ENCODE measurements around the gene PYCARD.
"Not testable (repeated sequence)": the region's sequence is repeated elsewhere in the genome, so short reads cannot be mapped to it uniquely, and the experiment has no call there.

DNA sequence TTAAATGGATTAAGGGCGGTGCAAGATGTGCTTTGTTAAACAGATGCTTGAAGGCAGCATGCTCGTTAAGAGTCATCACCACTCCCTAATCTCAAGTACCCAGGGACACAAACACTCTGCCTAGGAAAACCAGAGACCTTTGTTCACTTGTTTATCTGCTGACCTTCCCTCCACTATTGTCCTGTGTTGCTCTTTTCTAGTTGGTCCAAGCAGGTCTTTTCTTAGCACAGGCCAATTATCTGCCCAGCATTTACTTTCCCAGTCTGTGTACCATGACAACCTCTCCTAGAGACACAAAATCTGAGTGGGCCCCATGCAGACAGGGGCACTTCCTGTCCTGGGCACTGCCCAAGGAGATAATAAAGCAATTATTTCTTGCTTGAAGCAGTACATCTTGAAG lies 32.5 kb downstream of the PYCARD start:
- TF ChIP-seq GATA2 (IDR thresholded peaks at IDR 0.05; ENCODE audit: insufficient read depth, insufficient read length, low read depth, low read length); POLR2A (IDR thresholded peaks at IDR 0.05; ENCODE audit: low read depth, low read length); MYC (IDR thresholded peaks at IDR 0.05; ENCODE audit: low read depth, low read length); POLR2AphosphoS5 (IDR thresholded peaks at IDR 0.05; ENCODE audit: insufficient read depth, low read depth, low read length); EZH2 (IDR thresholded peaks at IDR 0.05; ENCODE audit: borderline replicate concordance, low read depth, low read length, severe bottlenecking); FOS (IDR thresholded peaks at IDR 0.05; ENCODE audit: borderline replicate concordance, insufficient read depth, low read length): not testable (repeated sequence)
- TF ChIP-seq, protein P1, sequence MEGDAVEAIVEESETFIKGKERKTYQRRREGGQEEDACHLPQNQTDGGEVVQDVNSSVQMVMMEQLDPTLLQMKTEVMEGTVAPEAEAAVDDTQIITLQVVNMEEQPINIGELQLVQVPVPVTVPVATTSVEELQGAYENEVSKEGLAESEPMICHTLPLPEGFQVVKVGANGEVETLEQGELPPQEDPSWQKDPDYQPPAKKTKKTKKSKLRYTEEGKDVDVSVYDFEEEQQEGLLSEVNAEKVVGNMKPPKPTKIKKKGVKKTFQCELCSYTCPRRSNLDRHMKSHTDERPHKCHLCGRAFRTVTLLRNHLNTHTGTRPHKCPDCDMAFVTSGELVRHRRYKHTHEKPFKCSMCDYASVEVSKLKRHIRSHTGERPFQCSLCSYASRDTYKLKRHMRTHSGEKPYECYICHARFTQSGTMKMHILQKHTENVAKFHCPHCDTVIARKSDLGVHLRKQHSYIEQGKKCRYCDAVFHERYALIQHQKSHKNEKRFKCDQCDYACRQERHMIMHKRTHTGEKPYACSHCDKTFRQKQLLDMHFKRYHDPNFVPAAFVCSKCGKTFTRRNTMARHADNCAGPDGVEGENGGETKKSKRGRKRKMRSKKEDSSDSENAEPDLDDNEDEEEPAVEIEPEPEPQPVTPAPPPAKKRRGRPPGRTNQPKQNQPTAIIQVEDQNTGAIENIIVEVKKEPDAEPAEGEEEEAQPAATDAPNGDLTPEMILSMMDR (IDR thresholded peaks at IDR 0.05; ENCODE audit: extremely low read depth in 1 of 2, insufficient read depth in 1 of 2, low read depth in 1 of 2, low read length in 2 of 2) = not testable (repeated sequence)
- TF ChIP-seq, protein P2, sequence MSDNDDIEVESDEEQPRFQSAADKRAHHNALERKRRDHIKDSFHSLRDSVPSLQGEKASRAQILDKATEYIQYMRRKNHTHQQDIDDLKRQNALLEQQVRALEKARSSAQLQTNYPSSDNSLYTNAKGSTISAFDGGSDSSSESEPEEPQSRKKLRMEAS (IDR thresholded peaks at IDR 0.05; ENCODE audit: insufficient read depth, insufficient read length) = not testable (repeated sequence)
